ENCODE measurements around the gene PAPSS1. TPM values are rescaled to one million over a fixed set of nuclear protein-coding genes. Genes with fewer than 3 reads are reported as not detected.

PAPSS1 gene
- total and polyA plus RNA-seq, 2 donors from 2014 or later = 28.1 to 47.7 TPM

DNA sequence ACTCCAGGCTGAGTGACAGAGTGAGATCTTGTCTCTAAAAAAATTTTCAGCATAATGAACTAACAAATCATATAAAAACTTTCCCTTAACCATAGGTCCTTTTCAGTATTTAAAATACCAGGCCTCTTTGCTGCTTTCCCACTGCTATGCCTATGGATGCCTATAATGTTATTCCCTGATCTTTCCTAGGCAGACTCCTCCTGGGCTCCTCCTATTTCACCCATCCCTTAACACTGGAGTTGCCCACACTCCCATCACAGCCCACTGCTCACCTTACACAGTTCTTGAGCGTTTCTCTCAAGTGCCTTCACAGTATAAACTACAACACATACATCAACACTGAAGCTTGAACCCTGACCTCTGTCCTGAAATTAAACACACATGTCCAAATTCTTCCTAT lies 31.6 kb downstream of the PAPSS1 start:
- H3K9ac ChIP-seq (ENCODE audit: low read length in 3 of 3) = no peak overlapping the region
- no peaks in the 10 kb centered on the region for H3K27me3 ChIP-seq (ENCODE audit: control insufficient read depth, insufficient read depth, low read length)
- no peak for TF ChIP-seq CTCF (IDR thresholded peaks at IDR 0.05; ENCODE audit: borderline replicate concordance, extremely low read depth, insufficient read depth)
- no peaks in the 10 kb centered on the region for H3K4me1 ChIP-seq (ENCODE audit: control insufficient read depth in 2 of 3, insufficient read depth in 2 of 3, low read depth in 1 of 3, low read length in 3 of 3)
- no peaks in the 10 kb centered on the region for H3K9me3 ChIP-seq (ENCODE audit: control insufficient read depth in 2 of 3, insufficient read depth in 1 of 3, low read length in 3 of 3)
- H3K27ac ChIP-seq (ENCODE audit: low read depth in 2 of 2, low read length in 2 of 2) = no peak overlapping the region
- intact Hi-C loops (cut with DNase I) = no loop called here
- H3K4me3 ChIP-seq (ENCODE audit: low read length in 3 of 3) = no peak overlapping the region
- H3K36me3 ChIP-seq (ENCODE audit: control insufficient read depth in 2 of 3, insufficient read depth in 3 of 3, low read length in 3 of 3) = peaks cover 5 to 7% (median 6%) of the 10 kb centered on the region in 3 donors
- FAIRE-seq = no peak
- no peak for DNase-seq

- DNase-seq = no peak
- Histone ChIP-seq H3K4me3 (ENCODE audit: low read length in 3 of 3) (no peak overlapping the region), H3K27me3 (ENCODE audit: control insufficient read depth, insufficient read depth, low read length) (no peaks in the 10 kb centered on the region), H3K9ac (ENCODE audit: low read length in 3 of 3) (no peak overlapping the region), H3K4me1 (ENCODE audit: control insufficient read depth in 2 of 3, insufficient read depth in 2 of 3, low read depth in 1 of 3, low read length in 3 of 3) (no peaks in the 10 kb centered on the region), H3K27ac (ENCODE audit: low read depth in 2 of 2, low read length in 2 of 2) (no peak overlapping the region), H3K36me3 (ENCODE audit: control insufficient read depth in 2 of 3, insufficient read depth in 3 of 3, low read length in 3 of 3) (peaks cover 4 to 7% (median 6%) of the 10 kb centered on the region in 3 donors), H3K9me3 (ENCODE audit: control insufficient read depth in 2 of 3, insufficient read depth in 1 of 3, low read length in 3 of 3) (no peaks in the 10 kb centered on the region)
- no peak for FAIRE-seq
- no peak for TF ChIP-seq CTCF (IDR thresholded peaks at IDR 0.05; ENCODE audit: borderline replicate concordance, extremely low read depth, insufficient read depth)
- intact Hi-C loops (cut with DNase I) = no loop called here
These were observed 34.3 kb downstream of the PAPSS1 start for GRCh38 chr4:107685740-107686139.

DNA sequence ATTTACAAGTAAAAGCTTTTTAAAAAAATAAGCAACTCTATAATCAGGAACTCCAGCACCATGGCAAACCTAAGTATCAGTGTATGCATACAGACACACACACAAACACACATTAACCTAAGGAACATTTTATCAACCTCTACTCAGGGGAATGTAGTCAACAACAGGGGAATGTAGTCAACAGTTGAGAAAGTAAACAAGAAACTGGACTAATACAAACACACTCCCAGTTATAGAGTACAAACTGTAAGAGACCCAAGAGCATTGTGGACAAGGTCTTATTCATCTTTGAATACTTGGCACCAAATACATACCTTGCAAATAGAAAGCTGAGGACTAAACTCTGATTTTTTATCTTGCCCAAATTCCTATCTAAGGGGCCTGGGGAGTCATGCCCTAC lies 36.2 kb downstream of the PAPSS1 start:
- DNase-seq = no peak
- no peak for TF ChIP-seq CTCF (IDR thresholded peaks at IDR 0.05; ENCODE audit: borderline replicate concordance, extremely low read depth, insufficient read depth)
- H3K36me3 ChIP-seq (ENCODE audit: control insufficient read depth in 2 of 3, insufficient read depth in 3 of 3, low read length in 3 of 3) = peaks cover 7 to 11% (median 9%) of the 10 kb centered on the region in 3 donors
- FAIRE-seq = no peak
- H3K27ac ChIP-seq (ENCODE audit: low read depth in 2 of 2, low read length in 2 of 2) = no peak overlapping the region
- H3K4me3 ChIP-seq (ENCODE audit: low read length in 3 of 3) = no peak overlapping the region
- no peaks in the 10 kb centered on the region for H3K9me3 ChIP-seq (ENCODE audit: control insufficient read depth in 2 of 3, insufficient read depth in 1 of 3, low read length in 3 of 3)
- H3K9ac ChIP-seq (ENCODE audit: low read length in 3 of 3) = no peak overlapping the region
- intact Hi-C loops (cut with DNase I) = no loop called here
- no peaks in the 10 kb centered on the region for H3K27me3 ChIP-seq (ENCODE audit: control insufficient read depth, insufficient read depth, low read length)
- no peaks in the 10 kb centered on the region for H3K4me1 ChIP-seq (ENCODE audit: control insufficient read depth in 2 of 3, insufficient read depth in 2 of 3, low read depth in 1 of 3, low read length in 3 of 3)

GRCh38 chr4:107682306-107682705 lies 37.7 kb downstream of the PAPSS1 start:
- H3K4me3 ChIP-seq (ENCODE audit: low read length in 3 of 3) = no peak overlapping the region
- H3K4me1 ChIP-seq (ENCODE audit: control insufficient read depth in 2 of 3, insufficient read depth in 2 of 3, low read depth in 1 of 3, low read length in 3 of 3) = no peaks in the 10 kb centered on the region
- H3K9ac ChIP-seq (ENCODE audit: low read length in 3 of 3) = no peak overlapping the region
- TF ChIP-seq CTCF (IDR thresholded peaks at IDR 0.05; ENCODE audit: borderline replicate concordance, extremely low read depth, insufficient read depth) = no peak
- H3K27ac ChIP-seq (ENCODE audit: low read depth in 2 of 2, low read length in 2 of 2) = no peak overlapping the region
- no peaks in the 10 kb centered on the region for H3K27me3 ChIP-seq (ENCODE audit: control insufficient read depth, insufficient read depth, low read length)
- intact Hi-C loops (cut with DNase I) = no loop called here
- DNase-seq (no peak), FAIRE-seq (no peak)
- H3K9me3 ChIP-seq (ENCODE audit: control insufficient read depth in 2 of 3, insufficient read depth in 1 of 3, low read length in 3 of 3) = no peaks in the 10 kb centered on the region
- peaks cover 8 to 11% (median 9%) of the 10 kb centered on the region in 3 donors for H3K36me3 ChIP-seq (ENCODE audit: control insufficient read depth in 2 of 3, insufficient read depth in 3 of 3, low read length in 3 of 3)

All from kidney (tissue), 14 donors.